LNCAP (cell line): Measurements from ENCODE around the gene FAM25A.
"Not testable (repeated sequence)": the region's sequence is repeated elsewhere in the genome, so short reads cannot be mapped to it uniquely, and the experiment has no call there.

ENCODE experiments used
- TF ChIP-seq, protein P1 (sequence below): fragments of 450-650 bp; IDR thresholded peaks from 2 replicates; pipeline ENCODE4 v1.5.1; 2017; ENCODE audit warnings: mild to moderate bottlenecking

Gene FAM25A

GRCh38 chr10:87020056-87020455 lies at the start of gene FAM25A:
Gene FAM25A, plus strand, starts transcription at chr10:87020294. Its CDS starts 31 bp downstream, at chr10:87020325.
- TF ChIP-seq, protein P1, sequence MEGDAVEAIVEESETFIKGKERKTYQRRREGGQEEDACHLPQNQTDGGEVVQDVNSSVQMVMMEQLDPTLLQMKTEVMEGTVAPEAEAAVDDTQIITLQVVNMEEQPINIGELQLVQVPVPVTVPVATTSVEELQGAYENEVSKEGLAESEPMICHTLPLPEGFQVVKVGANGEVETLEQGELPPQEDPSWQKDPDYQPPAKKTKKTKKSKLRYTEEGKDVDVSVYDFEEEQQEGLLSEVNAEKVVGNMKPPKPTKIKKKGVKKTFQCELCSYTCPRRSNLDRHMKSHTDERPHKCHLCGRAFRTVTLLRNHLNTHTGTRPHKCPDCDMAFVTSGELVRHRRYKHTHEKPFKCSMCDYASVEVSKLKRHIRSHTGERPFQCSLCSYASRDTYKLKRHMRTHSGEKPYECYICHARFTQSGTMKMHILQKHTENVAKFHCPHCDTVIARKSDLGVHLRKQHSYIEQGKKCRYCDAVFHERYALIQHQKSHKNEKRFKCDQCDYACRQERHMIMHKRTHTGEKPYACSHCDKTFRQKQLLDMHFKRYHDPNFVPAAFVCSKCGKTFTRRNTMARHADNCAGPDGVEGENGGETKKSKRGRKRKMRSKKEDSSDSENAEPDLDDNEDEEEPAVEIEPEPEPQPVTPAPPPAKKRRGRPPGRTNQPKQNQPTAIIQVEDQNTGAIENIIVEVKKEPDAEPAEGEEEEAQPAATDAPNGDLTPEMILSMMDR = not testable (repeated sequence)

- TF ChIP-seq, protein P1 = no peak
Measured at GRCh38 chr10:86970982-86971231, 49.2 kb upstream of the FAM25A start.

DNA sequence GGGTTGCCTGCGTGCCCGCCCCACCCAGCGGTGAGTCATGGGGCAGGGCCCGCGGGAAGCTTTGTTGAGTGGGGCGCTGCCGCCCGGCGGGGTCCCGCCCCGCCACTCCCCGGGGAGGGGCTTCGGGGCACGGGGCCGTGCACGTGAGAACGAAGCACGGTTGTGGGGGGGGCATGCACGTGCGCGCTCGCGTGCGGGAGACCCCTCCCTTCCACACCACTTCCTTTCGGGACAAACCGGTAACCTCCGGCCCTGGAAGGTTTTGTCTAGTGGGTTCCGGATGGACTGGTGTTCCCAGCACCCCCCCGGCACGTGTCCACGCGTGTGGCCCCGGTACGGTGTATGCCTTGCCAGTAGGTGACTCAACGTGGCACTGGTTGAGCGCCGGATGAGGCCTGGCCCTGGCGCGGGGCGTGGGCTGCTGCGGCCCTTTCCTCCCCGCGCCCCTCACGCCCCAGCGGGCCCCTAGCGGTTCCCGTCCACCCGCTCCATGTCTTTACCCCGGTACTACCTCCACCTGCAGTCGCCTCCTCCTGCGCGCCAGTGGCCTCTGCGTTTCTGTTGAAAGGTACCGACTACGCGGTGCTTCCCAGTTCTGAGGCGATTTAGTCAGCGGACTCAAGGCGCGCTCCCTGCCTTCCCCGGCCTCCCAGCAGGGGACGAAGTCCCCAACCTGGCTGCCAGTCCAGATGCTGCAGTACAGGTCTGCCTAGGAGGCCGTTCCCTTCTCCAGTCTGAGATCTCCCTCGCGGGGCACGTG lies 48.7 kb upstream of the FAM25A start:
- TF ChIP-seq, protein P1 = no peak

DNA sequence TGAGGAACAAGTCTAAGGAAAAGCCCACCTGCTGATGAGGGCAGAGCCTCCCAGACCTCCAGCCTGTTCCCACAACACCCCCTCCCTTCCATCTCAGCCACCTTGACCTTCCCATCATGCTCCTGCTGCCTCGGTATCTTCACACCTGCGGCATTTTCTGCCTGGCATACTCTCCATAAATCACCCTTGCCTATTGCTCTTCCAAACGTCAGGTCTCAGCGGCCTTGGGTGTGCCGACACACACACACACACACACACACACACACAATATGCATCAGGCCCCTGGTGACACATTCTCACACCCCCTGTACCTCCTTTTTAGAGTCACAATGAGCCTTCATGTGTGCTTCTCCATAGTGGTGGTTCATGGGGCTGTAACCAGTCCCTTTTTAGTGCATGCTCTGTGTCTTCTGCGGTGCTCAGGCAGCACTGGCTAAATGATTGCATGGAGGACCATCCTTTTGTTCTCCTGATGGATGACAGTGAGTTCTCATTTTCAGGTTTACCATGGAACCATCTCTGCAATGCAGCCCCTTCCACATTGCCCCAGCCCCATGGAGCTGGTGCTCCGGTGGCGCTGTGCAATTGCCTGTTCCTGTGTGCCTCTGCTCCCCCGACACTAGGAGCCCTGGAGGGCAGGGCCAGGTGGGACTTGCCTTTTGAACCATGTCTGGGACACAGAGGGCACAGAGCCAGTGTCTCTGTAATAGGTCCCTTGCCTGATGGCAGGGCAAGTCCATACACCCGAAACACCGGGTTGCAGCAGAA lies 47.3 kb upstream of the FAM25A start:
- TF ChIP-seq, protein P1 = no peak

GRCh38 chr10:86974484-86974883 lies 45.6 kb upstream of the FAM25A start:
- TF ChIP-seq, protein P1 = no peak

GRCh38 chr10:86976362-86977056 lies 43.6 kb upstream of the FAM25A start:
- TF ChIP-seq, protein P1 = no peak

DNA sequence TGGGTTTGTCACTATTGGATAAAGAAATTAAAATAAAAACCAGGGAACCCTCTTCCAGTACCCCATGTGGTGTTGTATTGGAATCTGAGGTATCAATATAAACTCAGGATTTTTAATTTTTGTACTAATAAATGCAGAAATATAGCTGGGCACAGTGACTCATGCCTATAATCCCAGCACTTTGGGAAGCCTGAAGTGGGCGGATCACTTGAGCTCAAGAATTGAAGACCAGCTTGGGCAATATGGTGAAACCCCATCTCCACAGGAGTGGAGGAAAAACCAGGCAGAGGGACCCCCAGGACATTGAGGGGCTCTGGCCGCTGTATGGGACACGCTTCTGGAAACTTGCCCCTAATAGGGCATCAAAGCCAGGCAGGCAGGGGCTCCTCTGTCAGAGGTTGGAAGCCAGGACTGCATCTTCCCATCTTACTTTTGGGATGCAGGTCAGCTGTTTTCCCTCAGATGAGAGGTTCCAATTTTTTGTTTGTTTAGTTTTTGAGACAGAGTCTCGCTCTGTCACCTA lies 40.7 kb upstream of the FAM25A start:
- TF ChIP-seq, protein P1 = no peak
